H1 (cell line): ENCODE data around the gene URAD. TPM values are rescaled to one million over a fixed set of nuclear protein-coding genes. Genes with fewer than 3 reads are reported as not detected.

Experiments
- CTCF ChIA-PET: fragments of 300-600 bp; sonication (Branson Sonifier 250); formaldehyde crosslinking; loops from one replicate; lab custom pipeline; 2021; ENCODE audit not compliant: partially characterized antibody; lab: Charles Lee
- POLR2A ChIA-PET: fragments of 300-600 bp; sonication (Branson Sonifier 250); formaldehyde crosslinking; loops from one replicate; lab custom pipeline; 2021; ENCODE audit warnings: inconsistent platforms; ENCODE audit not compliant: partially characterized antibody; lab: Charles Lee
- DNase-seq, 2 experiments: peaks; one replicate each; pipeline versions ENCODE4 v3.0.0 to v3.0.0-alpha.2; 2010 to 2022; ENCODE audit warnings: low spot score in 2 of 2, low read depth in 1 of 2, mixed read lengths in 1 of 2
- FAIRE-seq: peaks from 2 replicates; lab custom pipeline; 2011; peaks lifted over from hg19 to GRCh38; lab: Jason Lieb, UNC
- H2AFZ ChIP-seq: 2 replicates; pipeline ENCODE4 v1.8.1; 2012; ENCODE audit warnings: low read length, inconsistent platforms
- H2AK5ac ChIP-seq: 2 replicates; pipeline ENCODE4 v1.6.1; 2013; ENCODE audit warnings: low read depth, low read length
- H2BK120ac ChIP-seq: replicated peaks from 2 replicates; pipeline ENCODE3; 2013; ENCODE audit warnings: low read depth, low read length, inconsistent platforms
- H2BK12ac ChIP-seq: 2 replicates; pipeline ENCODE4 v1.6.1; 2013; ENCODE audit warnings: low read depth, low read length
- H2BK15ac ChIP-seq: 2 replicates; pipeline ENCODE4 v1.6.1; 2013; ENCODE audit warnings: low read length
- H2BK20ac ChIP-seq: 2 replicates; pipeline ENCODE4 v1.6.1; 2013; ENCODE audit warnings: low read length
- H2BK5ac ChIP-seq: 2 replicates; pipeline ENCODE4 v1.6.1; 2013; ENCODE audit warnings: low read depth, low read length
- H3K14ac ChIP-seq: 2 replicates; pipeline ENCODE4 v1.6.1; 2013; ENCODE audit warnings: inconsistent platforms; ENCODE audit not compliant: insufficient read length
- H3K18ac ChIP-seq: 2 replicates; pipeline ENCODE4 v1.6.1; 2013; ENCODE audit warnings: low read length; ENCODE audit errors: extremely low read depth
- H3K23ac ChIP-seq: 2 replicates; pipeline ENCODE4 v1.6.1; 2013; ENCODE audit warnings: inconsistent platforms; ENCODE audit not compliant: insufficient read length
- H3K23me2 ChIP-seq: 2 replicates; pipeline ENCODE4 v1.6.1; 2013; ENCODE audit warnings: low read depth, low read length
- H3K27ac ChIP-seq: 2 replicates; pipeline ENCODE4 v1.6.1; 2011; ENCODE audit warnings: low read depth, low read length, inconsistent platforms
- H3K27me3 ChIP-seq, 4 experiments: replicated peaks in 1 of 4; 1 replicate in 1 of 4; 2 replicates in 3 of 4; pipeline versions ENCODE4 v1.6.1 to v1.8.1; 2011 to 2013; ENCODE audit warnings: low read length in 3 of 4, mild to moderate bottlenecking in 3 of 4, inconsistent platforms in 2 of 4, mixed read lengths in 2 of 4, moderate library complexity in 1 of 4; ENCODE audit not compliant: control insufficient read depth in 3 of 4, insufficient read depth in 3 of 4; ENCODE audit errors: extremely low read depth in 1 of 4
- H3K36me3 ChIP-seq, 4 experiments: 2 replicates each; pipeline versions ENCODE4 v1.6.1 to v1.8.1; 2011 to 2013; ENCODE audit warnings: mild to moderate bottlenecking in 4 of 4, low read length in 3 of 4, moderate library complexity in 2 of 4, control low read depth in 1 of 4, inconsistent platforms in 1 of 4; ENCODE audit not compliant: insufficient read depth in 4 of 4, control insufficient read depth in 2 of 4
- H3K4ac ChIP-seq: replicated peaks from 2 replicates; pipeline ENCODE3; 2013; ENCODE audit warnings: low read length, low read depth, mixed read lengths, inconsistent platforms; ENCODE audit not compliant: insufficient read length
- H3K4me1 ChIP-seq, 4 experiments: replicated peaks in 1 of 4; 1 replicate in 1 of 4; 2 replicates in 3 of 4; pipeline versions ENCODE4 v1.6.1 to v1.8.1; 2011 to 2013; ENCODE audit warnings: low read length in 3 of 4, inconsistent platforms in 2 of 4, mixed read lengths in 1 of 4; ENCODE audit not compliant: insufficient read depth in 4 of 4, control insufficient read depth in 3 of 4
- H3K4me2 ChIP-seq, 2 experiments: 2 replicates each; pipeline versions ENCODE4 v1.6.1 to v1.8.1; 2011 to 2013; ENCODE audit warnings: low read depth in 2 of 2, low read length in 2 of 2, control low read depth in 1 of 2, inconsistent platforms in 1 of 2, mild to moderate bottlenecking in 1 of 2; ENCODE audit not compliant: insufficient read depth in 1 of 2
- H3K4me3 ChIP-seq, 4 experiments: fragments of 200-600, 300-600 bp in 1 of 4; sonication (generic), shearing (Covaris generic), sonication (Bioruptor Twin) in 1 of 4; 2 replicates each; pipeline versions ENCODE4 v1.5.1 to v1.8.1; 2011 to 2016; ENCODE audit warnings: low read length in 4 of 4, low read depth in 3 of 4, control low read depth in 2 of 4, inconsistent platforms in 2 of 4, mild to moderate bottlenecking in 2 of 4, mixed read lengths in 1 of 4, moderate library complexity in 1 of 4; ENCODE audit not compliant: insufficient read depth in 2 of 4; ENCODE audit errors: extremely low read depth in 1 of 4
- H3K56ac ChIP-seq: replicated peaks from 2 replicates; pipeline ENCODE3; 2013; ENCODE audit warnings: low read depth, mild to moderate bottlenecking, mixed read lengths, low read length, inconsistent platforms; ENCODE audit not compliant: insufficient read length
- H3K79me1 ChIP-seq: 2 replicates; pipeline ENCODE4 v1.6.1; 2013; ENCODE audit warnings: low read depth, low read length, control low read depth
- H3K79me2 ChIP-seq, 2 experiments: 2 replicates each; pipeline versions ENCODE4 v1.6.1 to v1.8.1; 2012 to 2013; ENCODE audit warnings: low read length in 2 of 2, mild to moderate bottlenecking in 2 of 2, inconsistent platforms in 1 of 2; ENCODE audit not compliant: insufficient read depth in 2 of 2, control insufficient read depth in 1 of 2
- H3K9ac ChIP-seq, 4 experiments: replicated peaks in 1 of 4; 1 replicate in 1 of 4; 2 replicates in 3 of 4; pipeline versions ENCODE4 v1.6.1 to v1.8.1; 2011 to 2013; ENCODE audit warnings: low read depth in 3 of 4, low read length in 3 of 4, control low read depth in 2 of 4, mild to moderate bottlenecking in 2 of 4, moderate library complexity in 2 of 4, inconsistent platforms in 1 of 4; ENCODE audit errors: extremely low read depth in 1 of 4
- H3K9me3 ChIP-seq, 2 experiments: 2 replicates each; pipeline versions ENCODE4 v1.6.1 to v1.8.1; 2012 to 2013; ENCODE audit warnings: mild to moderate bottlenecking in 2 of 2, moderate library complexity in 2 of 2, control low read depth in 1 of 2, inconsistent platforms in 1 of 2, low read depth in 1 of 2, low read length in 1 of 2, mixed read lengths in 1 of 2; ENCODE audit not compliant: insufficient read depth in 2 of 2
- H4K20me1 ChIP-seq, 2 experiments: replicated peaks in 1 of 2; 2 replicates each; pipeline versions ENCODE3 to v1.8.1; 2011 to 2013; ENCODE audit warnings: inconsistent platforms in 2 of 2, low read length in 2 of 2, mild to moderate bottlenecking in 1 of 2; ENCODE audit not compliant: insufficient read depth in 2 of 2, control insufficient read depth in 1 of 2
- H4K5ac ChIP-seq: 2 replicates; pipeline ENCODE4 v1.6.1; 2013; ENCODE audit warnings: low read length, low read depth, mixed read lengths, inconsistent platforms; ENCODE audit not compliant: insufficient read length
- H4K8ac ChIP-seq: 2 replicates; pipeline ENCODE4 v1.8.0; 2013; ENCODE audit warnings: mild to moderate bottlenecking, moderate library complexity, low read length, inconsistent platforms; ENCODE audit not compliant: insufficient read depth; ENCODE audit errors: extremely low read depth
- H4K91ac ChIP-seq: replicated peaks from 2 replicates; pipeline ENCODE3; 2013; ENCODE audit warnings: low read length, mixed read lengths, inconsistent platforms; ENCODE audit not compliant: insufficient read length
- EZH2 ChIP-seq: fragments of 200-600 bp; sonication (generic); IDR thresholded peaks from 2 replicates; pipeline ENCODE4 v1.7.1; 2012; ENCODE audit warnings: low read depth, mild to moderate bottlenecking, moderate library complexity, low read length, inconsistent platforms; ENCODE audit not compliant: severe bottlenecking
- GABPA ChIP-seq: IDR thresholded peaks from 2 replicates; pipeline ENCODE4 v1.6.1; 2011; ENCODE audit warnings: mild to moderate bottlenecking, low read length, moderate library complexity, borderline replicate concordance; ENCODE audit not compliant: insufficient read depth
- SUZ12 ChIP-seq: fragments of 200-600 bp; sonication (generic); IDR thresholded peaks from 2 replicates; pipeline ENCODE4 v1.6.1; 2012; ENCODE audit warnings: mild to moderate bottlenecking, inconsistent platforms, low read length, moderate library complexity, mixed read lengths
- WGBS, 2 experiments: shearing (Covaris generic) in 1 of 2; methylation state at CpG; one replicate each; pipeline versions ENCODE4 v1.1.6 to v1.1.7; 2013 to 2015; ENCODE audit warnings: low lambda C conversion rate in 2 of 2, mixed read lengths in 2 of 2, inconsistent platforms in 1 of 2, low coverage in 1 of 2, missing lambda C conversion rate in 1 of 2; ENCODE audit not compliant: insufficient replicate concordance in 2 of 2, insufficient coverage in 1 of 2, insufficient read length in 1 of 2; ENCODE audit errors: extremely low coverage in 1 of 2, missing lambda C conversion rate in 1 of 2; 5-methylcytosine and 5-hydroxymethylcytosine counted together
- polyA plus RNA-seq, 7 experiments: library from polyadenylated mRNA; depleted of rRNA in 3 of 7; stranded (reverse) in 5 of 7; unstranded in 2 of 7; fragments of >200 nt in 5 of 7; fragments of 200-250 nt in 2 of 7; gene quantifications; 1 replicate in 5 of 7; 2 replicates in 1 of 7; 4 replicates in 1 of 7; pipeline versions ENCODE4 v1.2.1 to v1.2.3, GENCODE V29; 2011 to 2013; ENCODE audit warnings: missing spikeins in 2 of 7, mixed read lengths in 2 of 7
- total RNA-seq: library from RNA; stranded (reverse); fragmentation: NEBNext Ultra II Directional; extraction: Animal tissue kit (Norgen Biotek cat#: 25700); gene quantifications from 2 replicates; pipeline ENCODE4 v1.2.1, GENCODE V29; 2021

URAD gene
- total and polyA plus RNA-seq, 2 of the 8 experiments (the other 6 are each of a cell fraction or from before 2014, with no cell fraction given): not detected

GRCh38 chr13:27981006-27981708 is 7.3 kb downstream of the URAD start:
- Histone ChIP-seq H2BK20ac (no peak overlapping the region), H4K5ac (no peak overlapping the region), H3K4me3 (no peak overlapping the region), H3K79me2 (no peaks in the 10 kb centered on the region), H3K9ac (no peak overlapping the region), H2BK12ac (peak overlapping the region; percentile 88; the same call in 1 of the 2 replicates), H3K9me3 (no peaks in the 10 kb centered on the region), H2BK5ac (no peak overlapping the region), H3K14ac (no peak overlapping the region), H4K20me1 (peaks cover 8 to 33% of the 10 kb centered on the region in 2 experiments), H2BK15ac (0 out of 2 replicates have a peak overlapping the region, but pooled peaks have one; percentile 2), H3K18ac (no peak overlapping the region), H3K4me2 (no peak overlapping the region; a peak in 1 of 4 replicates), H3K56ac (no peak overlapping the region), H2AK5ac (no peak overlapping the region), H4K8ac (no peak overlapping the region), H3K27me3 (peaks cover 74 to 88% (median 83%) of the 10 kb centered on the region in 4 experiments), H3K36me3 (peaks cover 0 to 11% (median 0%) of the 10 kb centered on the region in 4 experiments; a peak in 1 of 8 replicates), H4K91ac (no peak overlapping the region), H3K4me1 (peaks cover 0 to 13% (median 4%) of the 10 kb centered on the region in 4 experiments; a peak in 4 of 7 replicates), H2AFZ (no peak overlapping the region), H3K23me2 (peaks cover 2% of the 10 kb centered on the region; the same call in 1 of the 2 replicates), H3K27ac (no peak overlapping the region), H2BK120ac (no peak overlapping the region), H3K4ac (no peak overlapping the region), H3K23ac (no peak overlapping the region), H3K79me1 (no peaks in the 10 kb centered on the region)
- WGBS, 2 experiments: 37% methylated on average over 10 of the region's 11 CpGs; no CpG with 5 or more reads in 1 of the 2 experiments
- ChIA-PET CTCF (interaction anchor here (0.6 to 20.5 kb wide), 10 partner anchors 13 to 852 kb away, joined by 3 to 283 read pairs (median 15); partner anchors contain the start of gene CDX2), POLR2A (interaction anchor here (0.9 kb wide), 1 partner anchor 9 kb away, joined by 3 read pairs; no protein-coding TSS in a partner anchor)
- TF ChIP-seq GABPA (no peak), SUZ12 (peak; percentile 63; the same call in 1 of the 2 replicates), EZH2 (peak; percentile 76)
- FAIRE-seq: no peak
- no peak for DNase-seq
